ENCODE measurements around the gene DMAC1.

DMAC1 gene

GRCh38 chr9:7799234-7799943 is at the start of gene DMAC1:
Gene DMAC1, minus strand, starts transcription at chr9:7799778. Its CDS starts 44 bp downstream, at chr9:7799734.
- peak within 1 kb of the TSS; percentile 83 for H3K4me3 ChIP-seq (ENCODE audit: low read depth, low read length)
- TF ChIP-seq CTCF (IDR thresholded peaks at IDR 0.05; ENCODE audit: low read depth, low read length): no peak

- TF ChIP-seq CTCF (IDR thresholded peaks at IDR 0.05; ENCODE audit: low read depth, low read length): no peak
- H3K4me3 ChIP-seq (ENCODE audit: low read depth, low read length): no peak overlapping the region
These were observed 49.8 kb upstream of the DMAC1 start for GRCh38 chr9:7849362-7849761.

GRCh38 chr9:7848498-7848897 is 48.9 kb upstream of the DMAC1 start:
- H3K4me3 ChIP-seq (ENCODE audit: low read depth, low read length): no peak overlapping the region
- TF ChIP-seq CTCF (IDR thresholded peaks at IDR 0.05; ENCODE audit: low read depth, low read length): no peak

- TF ChIP-seq CTCF (IDR thresholded peaks at IDR 0.05; ENCODE audit: low read depth, low read length): no peak
- H3K4me3 ChIP-seq (ENCODE audit: low read depth, low read length): no peak overlapping the region
These were observed 44.7 kb upstream of the DMAC1 start for GRCh38 chr9:7844242-7844641.

- TF ChIP-seq CTCF (IDR thresholded peaks at IDR 0.05; ENCODE audit: low read depth, low read length): no peak
- H3K4me3 ChIP-seq (ENCODE audit: low read depth, low read length): no peak overlapping the region
These were observed 42.3 kb upstream of the DMAC1 start for GRCh38 chr9:7841831-7842230.

- TF ChIP-seq CTCF (IDR thresholded peaks at IDR 0.05; ENCODE audit: low read depth, low read length): no peak
- H3K4me3 ChIP-seq (ENCODE audit: low read depth, low read length): no peak overlapping the region
These were observed 35.0 kb upstream of the DMAC1 start for GRCh38 chr9:7834531-7834930.

- no peak overlapping the region for H3K4me3 ChIP-seq (ENCODE audit: low read depth, low read length)
- TF ChIP-seq CTCF (IDR thresholded peaks at IDR 0.05; ENCODE audit: low read depth, low read length): no peak
These were observed 28.8 kb upstream of the DMAC1 start for GRCh38 chr9:7828334-7828733.

Data from WI38 (cell line).